ENCODE results near the gene GIGYF2.

DNA sequence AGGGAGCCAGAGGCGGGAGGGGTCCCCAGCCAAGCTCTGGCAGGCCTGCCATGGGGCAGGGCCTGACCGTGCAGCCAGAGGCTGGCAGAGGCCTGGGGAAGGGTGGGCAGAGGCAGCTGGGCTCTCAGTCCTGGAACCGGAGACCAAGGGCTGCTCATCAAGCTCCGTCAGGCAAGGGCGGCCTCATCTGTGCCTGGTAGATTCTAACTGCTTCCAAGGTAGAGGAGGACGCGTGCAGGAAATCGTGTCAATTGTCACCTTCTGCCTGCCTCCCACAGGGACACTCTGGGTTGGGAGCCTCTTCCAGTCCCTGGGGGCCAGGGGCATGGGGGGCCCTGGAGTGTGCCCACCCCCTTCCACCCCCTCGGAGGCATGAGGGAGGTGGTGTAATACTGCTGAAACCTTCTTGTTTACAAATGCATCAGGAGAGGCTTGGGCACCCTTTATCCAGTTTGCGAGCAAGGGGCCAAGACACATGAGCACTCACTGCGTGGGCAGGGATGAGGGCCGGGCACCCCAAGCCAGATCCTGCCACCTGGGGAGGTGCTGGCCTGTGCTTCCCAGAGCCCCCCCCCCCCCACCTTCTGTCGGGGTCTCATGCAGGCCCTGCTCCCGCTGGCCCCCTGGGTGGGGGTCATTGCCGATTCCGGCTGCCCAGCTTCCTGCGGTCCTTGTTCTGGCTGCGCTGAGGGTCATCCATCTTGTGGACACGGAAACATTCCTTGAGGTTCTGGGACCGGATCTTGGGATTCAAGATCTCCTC, 181.9 kb downstream of the GIGYF2 start:
- TF ChIP-seq EP300 (IDR thresholded peaks at IDR 0.05) = no peak
- TF ChIP-seq, protein P1, sequence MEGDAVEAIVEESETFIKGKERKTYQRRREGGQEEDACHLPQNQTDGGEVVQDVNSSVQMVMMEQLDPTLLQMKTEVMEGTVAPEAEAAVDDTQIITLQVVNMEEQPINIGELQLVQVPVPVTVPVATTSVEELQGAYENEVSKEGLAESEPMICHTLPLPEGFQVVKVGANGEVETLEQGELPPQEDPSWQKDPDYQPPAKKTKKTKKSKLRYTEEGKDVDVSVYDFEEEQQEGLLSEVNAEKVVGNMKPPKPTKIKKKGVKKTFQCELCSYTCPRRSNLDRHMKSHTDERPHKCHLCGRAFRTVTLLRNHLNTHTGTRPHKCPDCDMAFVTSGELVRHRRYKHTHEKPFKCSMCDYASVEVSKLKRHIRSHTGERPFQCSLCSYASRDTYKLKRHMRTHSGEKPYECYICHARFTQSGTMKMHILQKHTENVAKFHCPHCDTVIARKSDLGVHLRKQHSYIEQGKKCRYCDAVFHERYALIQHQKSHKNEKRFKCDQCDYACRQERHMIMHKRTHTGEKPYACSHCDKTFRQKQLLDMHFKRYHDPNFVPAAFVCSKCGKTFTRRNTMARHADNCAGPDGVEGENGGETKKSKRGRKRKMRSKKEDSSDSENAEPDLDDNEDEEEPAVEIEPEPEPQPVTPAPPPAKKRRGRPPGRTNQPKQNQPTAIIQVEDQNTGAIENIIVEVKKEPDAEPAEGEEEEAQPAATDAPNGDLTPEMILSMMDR (IDR thresholded peaks at IDR 0.05) = no peak
- TF ChIP-seq POLR2AphosphoS5 (IDR thresholded peaks at IDR 0.05) = no peak
- no peak for TF ChIP-seq POLR2A (IDR thresholded peaks at IDR 0.05; ENCODE audit: low read depth)

Data from esophagus muscularis mucosa (tissue), 4 donors.